GM12864 (cell line): Measurements from ENCODE around the gene BICD1.

ENCODE experiments used
- DNase-seq: peaks from one replicate; pipeline ENCODE4 v3.0.0-alpha.2; 2011; ENCODE audit warnings: low read depth
- H3K4me3 ChIP-seq: 2 replicates; pipeline ENCODE4 v1.5.1; 2011; ENCODE audit warnings: mild to moderate bottlenecking, low read depth, low read length, control low read depth
- CTCF ChIP-seq: IDR thresholded peaks from 2 replicates; pipeline ENCODE4 v1.5.1; 2011; ENCODE audit warnings: low read depth, mild to moderate bottlenecking, moderate library complexity, low read length, control low read depth, inconsistent platforms; ENCODE audit errors: missing control alignments

BICD1 gene

GRCh38 chr12:32257695-32258496, 151.2 kb downstream of the BICD1 start:
- DNase-seq, result no peak
- no peak for TF ChIP-seq CTCF
- H3K4me3 ChIP-seq, result no peak overlapping the region

GRCh38 chr12:32260696-32261095, 154.0 kb downstream of the BICD1 start:
- H3K4me3 ChIP-seq, result no peak overlapping the region
- TF ChIP-seq CTCF, result no peak
- no peak for DNase-seq

GRCh38 chr12:32261638-32262037, 155.0 kb downstream of the BICD1 start:
- no peak overlapping the region for H3K4me3 ChIP-seq
- DNase-seq, result peak; percentile 31
- peak; percentile 39 for TF ChIP-seq CTCF

GRCh38 chr12:32264961-32265360, 158.3 kb downstream of the BICD1 start:
- no peak overlapping the region for H3K4me3 ChIP-seq
- TF ChIP-seq CTCF, result no peak

GRCh38 chr12:32265456-32265855, 158.8 kb downstream of the BICD1 start:
- no peak for DNase-seq
- no peak overlapping the region; the same call in 1 of the 2 replicates for H3K4me3 ChIP-seq
- TF ChIP-seq CTCF, result no peak

More at GRCh38 chr12:32264961-32265360, 158.3 kb downstream of the BICD1 start:
- peak; percentile 70 for DNase-seq

GRCh38 chr12:32265951-32266350, 159.3 kb downstream of the BICD1 start:
- DNase-seq, result peak; percentile 34
- no peak overlapping the region; the same call in 1 of the 2 replicates for H3K4me3 ChIP-seq

More at GRCh38 chr12:32265951-32266350, 159.3 kb downstream of the BICD1 start:
- TF ChIP-seq CTCF, result no peak
